Endodermal cell (in vitro differentiated cells): ENCODE results near the gene MASP1. TPM values are rescaled to one million over a fixed set of nuclear protein-coding genes. Genes with fewer than 3 reads are reported as not detected.
A peak's percentile ranks its signal among the peaks of the same experiment; 100 is the strongest.

Source experiments
- DNase-seq: peaks from one replicate; pipeline ENCODE4 v3.0.0-alpha.2; 2017
- H3K27ac ChIP-seq: 2 replicates; pipeline ENCODE4 v1.5.1; 2013; ENCODE audit warnings: mild to moderate bottlenecking, low read depth, low read length, moderate library complexity
- H3K27me3 ChIP-seq: 2 replicates; pipeline ENCODE4 v1.6.1; 2013; ENCODE audit warnings: mild to moderate bottlenecking, low read length, moderate library complexity; ENCODE audit not compliant: insufficient read depth, control insufficient read depth, poor library complexity, severe bottlenecking
- H3K36me3 ChIP-seq: 2 replicates; pipeline ENCODE4 v1.7.0; 2013; ENCODE audit warnings: mild to moderate bottlenecking, low read length, moderate library complexity; ENCODE audit not compliant: control insufficient read depth, insufficient read depth
- H3K4me1 ChIP-seq: one replicate; pipeline ENCODE4 v1.7.0; 2013; ENCODE audit warnings: low read length; ENCODE audit not compliant: control insufficient read depth, insufficient read depth
- H3K4me3 ChIP-seq: 2 replicates; pipeline ENCODE4 v1.5.1; 2013; ENCODE audit warnings: mild to moderate bottlenecking, low read length, moderate library complexity
- H3K9ac ChIP-seq: 2 replicates; pipeline ENCODE4 v1.6.1; 2013; ENCODE audit warnings: mild to moderate bottlenecking, low read length, moderate library complexity; ENCODE audit not compliant: poor library complexity, severe bottlenecking; ENCODE audit errors: extremely low read depth
- H3K9me3 ChIP-seq: 2 replicates; pipeline ENCODE4 v1.6.1; 2013; ENCODE audit warnings: mild to moderate bottlenecking, low read length, moderate library complexity; ENCODE audit not compliant: control insufficient read depth
- H3K27ac Mint-ChIP-seq: 2 replicates; pipeline ENCODE4 v1.8.0; 2020; ENCODE audit warnings: mixed read lengths
- H3K27me3 Mint-ChIP-seq: 2 replicates; pipeline ENCODE4 v1.8.0; 2021; ENCODE audit warnings: mild to moderate bottlenecking, mixed read lengths; ENCODE audit not compliant: insufficient read depth
- H3K36me3 Mint-ChIP-seq: 2 replicates; pipeline ENCODE4 v1.8.0; 2020; ENCODE audit warnings: low read depth, mixed read lengths
- H3K4me1 Mint-ChIP-seq: 2 replicates; pipeline ENCODE4 v1.8.0; 2020; ENCODE audit warnings: mixed read lengths
- H3K4me3 Mint-ChIP-seq: 2 replicates; pipeline ENCODE4 v1.8.0; 2020; ENCODE audit warnings: mild to moderate bottlenecking, moderate library complexity, mixed read lengths
- H3K9me3 Mint-ChIP-seq: 2 replicates; pipeline ENCODE4 v1.8.0; 2020; ENCODE audit warnings: mild to moderate bottlenecking, mixed read lengths
- CTCF ChIP-seq: fragments of 200-600 bp; sonication (generic); conservative IDR thresholded peaks from 2 replicates; pipeline ENCODE4 v1.5.0; 2021; ENCODE audit warnings: antibody characterized with exemption, mild to moderate bottlenecking
- WGBS, 2 experiments: methylation state at CpG; one replicate each; pipeline versions ENCODE4 v1.1.5 to v1.1.7; 2013; ENCODE audit warnings: missing lambda C conversion rate in 2 of 2, mixed read lengths in 1 of 2; ENCODE audit not compliant: insufficient coverage in 1 of 2, insufficient read length in 1 of 2; 5-methylcytosine and 5-hydroxymethylcytosine counted together
- total RNA-seq, 2 donors: library from RNA; stranded (reverse); fragmentation: NEBNext Ultra II Directional in 1 of 2; extraction: Animal tissue kit (Norgen Biotek cat#: 25700) in 1 of 2; gene quantifications; 2 replicates in 1 of 2; 3 replicates in 1 of 2; pipeline ENCODE4 v1.2.1, GENCODE V29; 2021

Gene MASP1
- total RNA-seq, 2 donors from 2014 or later, result 0.09 to 0.57 TPM

DNA sequence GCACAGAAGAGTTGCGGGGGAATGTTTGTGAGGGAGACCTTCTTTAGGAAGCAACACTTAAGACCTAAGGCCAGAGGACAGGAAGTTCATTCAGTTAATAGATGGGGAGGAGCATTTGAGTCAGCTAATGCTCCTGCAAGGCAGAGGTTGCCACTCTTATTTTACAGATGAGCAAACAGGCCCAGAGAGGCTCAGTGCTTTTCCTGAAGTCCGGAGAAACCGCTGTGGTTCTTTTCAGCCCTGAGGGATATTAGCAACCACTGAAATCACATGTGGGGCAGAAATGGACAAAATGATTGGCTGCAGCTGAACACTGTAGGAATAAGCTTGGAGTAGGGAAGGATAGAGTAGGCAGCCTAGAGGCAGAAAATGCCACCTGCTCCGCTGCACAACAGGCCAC lies 43.4 kb upstream of the MASP1 start:
- no peak for TF ChIP-seq CTCF
- no peak for DNase-seq
- Histone ChIP-seq H3K27ac (no peak overlapping the region), H3K9ac (no peak overlapping the region), H3K4me1 (no peaks in the 10 kb centered on the region), H3K9me3 (no peaks in the 10 kb centered on the region), H3K4me3 (no peak overlapping the region), H3K27me3 (no peaks in the 10 kb centered on the region), H3K36me3 (no peaks in the 10 kb centered on the region)
- Mint-ChIP-seq H3K36me3 (no peaks in the 10 kb centered on the region), H3K4me1 (peaks cover 15% of the 10 kb centered on the region), H3K4me3 (no peak overlapping the region), H3K27me3 (no peaks in the 10 kb centered on the region), H3K9me3 (no peaks in the 10 kb centered on the region), H3K27ac (no peak overlapping the region)
- 89 to 95% methylated on average over 4 of the region's 4 CpGs for WGBS, 2 experiments

DNA sequence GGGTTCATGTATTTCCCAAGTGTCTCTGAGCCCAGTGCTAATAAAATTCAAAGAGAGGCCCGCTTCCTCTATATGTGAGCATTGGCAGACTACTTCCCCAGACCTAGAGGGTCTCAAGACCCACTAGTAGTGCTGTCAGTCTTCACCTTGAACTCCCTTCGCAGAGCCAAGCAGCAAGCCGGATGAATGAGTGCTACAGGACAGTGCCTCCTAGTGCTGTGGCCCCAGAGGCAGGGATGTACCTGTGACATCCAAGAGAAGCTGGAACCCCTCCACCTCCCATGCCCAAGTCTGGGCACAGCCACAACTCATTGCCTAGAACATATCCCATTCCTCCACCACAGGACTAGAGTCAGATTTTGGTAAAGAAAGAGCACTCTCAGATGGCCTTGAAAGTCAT lies 37.2 kb upstream of the MASP1 start:
- no peak for DNase-seq
- H3K4me1 Mint-ChIP-seq, result peaks cover 3% of the 10 kb centered on the region
- Histone ChIP-seq H3K27ac (no peak overlapping the region), H3K4me3 (no peak overlapping the region), H3K9me3 (no peaks in the 10 kb centered on the region), H3K36me3 (no peaks in the 10 kb centered on the region), H3K27me3 (no peaks in the 10 kb centered on the region), H3K4me1 (no peaks in the 10 kb centered on the region), H3K9ac (no peak overlapping the region)
- H3K9me3 Mint-ChIP-seq, result no peaks in the 10 kb centered on the region
- no peak overlapping the region for H3K27ac Mint-ChIP-seq
- H3K4me3 Mint-ChIP-seq, result no peak overlapping the region
- peak; percentile 14 for TF ChIP-seq CTCF
- H3K27me3 Mint-ChIP-seq, result no peaks in the 10 kb centered on the region
- 89 to 94% methylated on average over 2 to 3 of the region's 3 CpGs for WGBS, 2 experiments
- H3K36me3 Mint-ChIP-seq, result no peaks in the 10 kb centered on the region

DNA sequence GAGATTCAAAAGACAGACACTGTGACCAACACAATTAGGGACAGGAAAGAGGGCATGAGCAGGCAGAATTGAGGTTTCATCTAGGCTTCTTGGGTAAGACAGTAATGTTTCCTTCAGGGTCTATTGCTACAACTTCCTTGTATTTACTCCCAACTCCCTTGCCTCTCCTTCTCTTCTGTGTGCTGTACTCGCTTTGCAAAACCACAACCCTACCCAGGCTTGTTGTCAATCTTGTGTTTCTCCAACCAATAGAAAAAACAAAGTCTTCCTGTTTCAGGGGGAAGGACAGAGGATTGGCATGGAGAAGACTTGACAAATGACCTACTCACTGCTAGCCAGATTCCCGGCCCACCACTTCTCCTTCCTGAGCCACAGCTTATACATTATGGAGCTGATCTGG lies 36.3 kb upstream of the MASP1 start:
- no peak overlapping the region for H3K27ac ChIP-seq
- no peaks in the 10 kb centered on the region for H3K27me3 ChIP-seq
- no peak for DNase-seq
- Mint-ChIP-seq H3K9me3 (no peaks in the 10 kb centered on the region), H3K27me3 (no peaks in the 10 kb centered on the region), H3K36me3 (no peaks in the 10 kb centered on the region), H3K4me3 (no peak overlapping the region), H3K4me1 (peaks cover 3% of the 10 kb centered on the region), H3K27ac (no peak overlapping the region)
- no peaks in the 10 kb centered on the region for H3K9me3 ChIP-seq
- no peak overlapping the region for H3K4me3 ChIP-seq
- no peak for TF ChIP-seq CTCF
- H3K4me1 ChIP-seq, result peaks cover 4% of the 10 kb centered on the region
- 80 to 83% methylated on average over 1 of the region's 2 CpGs for WGBS, 2 experiments
- H3K9ac ChIP-seq, result no peak overlapping the region
- no peaks in the 10 kb centered on the region for H3K36me3 ChIP-seq
